ENCODE data around the gene SPACA4. TPM values are rescaled to one million over a fixed set of nuclear protein-coding genes. Genes with fewer than 3 reads are reported as not detected.

SPACA4 gene
- total and polyA plus RNA-seq, 2 of the 4 experiments (the other 2 are of a cell fraction), result not detected

- dilution Hi-C loops (cut with HindIII; ENCODE audit: low sequenced_read_pairs, unreplicated experiment), result no loop called here
- H3K56ac ChIP-seq (ENCODE audit: extremely low read depth, insufficient read depth, low read length), result no peak overlapping the region
- no peak overlapping the region for H2BK15ac ChIP-seq (ENCODE audit: low read depth, low read length)
- H3K9me1 ChIP-seq (ENCODE audit: insufficient read depth, low read length), result peaks cover 3% of the 10 kb centered on the region; the same call in 1 of the 2 replicates
- no peaks in the 10 kb centered on the region for H3K9me3 ChIP-seq (ENCODE audit: control insufficient read depth, insufficient read depth, low read length)
- ChIA-PET CTCF (no interaction called here), POLR2A (ENCODE audit: unreplicated experiment) (no interaction called here)
- peak overlapping the region; percentile 39; the same call in 1 of the 2 replicates for H2AK5ac ChIP-seq (ENCODE audit: low read depth, low read length)
- no peak overlapping the region for H3K14ac ChIP-seq (replicated peaks; ENCODE audit: low read depth, low read length)
- no peak overlapping the region for H3K23ac ChIP-seq (ENCODE audit: low read depth, low read length)
- no peaks in the 10 kb centered on the region for H3K36me3 ChIP-seq (ENCODE audit: control insufficient read depth, insufficient read depth, low read length)
- H4K91ac ChIP-seq (ENCODE audit: insufficient read depth, low read depth, low read length), result no peak overlapping the region
- no peaks in the 10 kb centered on the region for H3K79me1 ChIP-seq (ENCODE audit: low read depth in 1 of 2, low read length in 2 of 2)
- no peak overlapping the region for H4K5ac ChIP-seq (ENCODE audit: low read depth, low read length)
- H4K20me1 ChIP-seq (ENCODE audit: insufficient read depth, low read length), result no peaks in the 10 kb centered on the region
- no peak overlapping the region for H2AFZ ChIP-seq (replicated peaks; ENCODE audit: low read length, poor library complexity)
- no peak overlapping the region for H2BK120ac ChIP-seq (ENCODE audit: low read depth, low read length)
- ATAC-seq (ENCODE audit: low read depth) (peak; percentile 50), DNase-seq (peak; percentile 83)
- 33% methylated on average over 2 of the region's 7 CpGs; no CpG with 5 or more reads in 1 of the 2 experiments for WGBS, 2 experiments (ENCODE audit: extremely low coverage in 2 of 2, insufficient read length in 1 of 2)
- in situ Hi-C loops (cut with MboI; ENCODE audit: low sequenced_read_pairs), result no loop called here
- H3K27me3 ChIP-seq (ENCODE audit: control insufficient read depth, insufficient read depth, low read length), result no peaks in the 10 kb centered on the region
- H3K4ac ChIP-seq (ENCODE audit: low read depth, low read length), result no peak overlapping the region
- no peak overlapping the region for H2AK9ac ChIP-seq (replicated peaks; ENCODE audit: low read depth, low read length, poor library complexity)
- no peak overlapping the region for H3K18ac ChIP-seq (ENCODE audit: low read depth, low read length)
- no peak overlapping the region for H2BK20ac ChIP-seq (ENCODE audit: low read depth, low read length)
- no TSS peak for BruUV-seq (replicated peaks)
- H3K27ac ChIP-seq (ENCODE audit: insufficient read depth, low read length), result no peak overlapping the region
- H4K8ac ChIP-seq (ENCODE audit: low read depth in 2 of 2, low read length in 2 of 2), result no peak overlapping the region
- TF ChIP-seq RCOR1 (IDR thresholded peaks at IDR 0.05; ENCODE audit: insufficient replicate concordance, low read length), result peak; percentile 64
- TF ChIP-seq USF2 (IDR thresholded peaks at IDR 0.05; ENCODE audit: low read depth, low read length), result 0 out of 2 replicates have a peak, but pooled peaks have one; percentile 3
- TF ChIP-seq RFX5 (IDR thresholded peaks at IDR 0.05; ENCODE audit: low read depth, low read length), result no peak
- TF ChIP-seq FOS (IDR thresholded peaks at IDR 0.05; ENCODE audit: low read depth, low read length), result peak; percentile 64; the same call in 1 of the 2 replicates
- TF ChIP-seq CHD1 (IDR thresholded peaks at IDR 0.05; ENCODE audit: low read depth, low read length), result no peak
- no peak overlapping the region for H3K9ac ChIP-seq (ENCODE audit: low read depth, low read length)
- no peak overlapping the region for H2BK5ac ChIP-seq (ENCODE audit: low read depth, low read length, poor library complexity, severe bottlenecking)
- H3K4me2 ChIP-seq (ENCODE audit: low read depth, low read length), result no peak overlapping the region; the same call in 1 of the 2 replicates
- H3K4me3 ChIP-seq (ENCODE audit: insufficient read depth, low read depth, low read length), result no peak overlapping the region
- intact Hi-C loops (cut with micrococcal nuclease), result no loop called here
- H3K4me1 ChIP-seq (ENCODE audit: control insufficient read depth, insufficient read depth, low read length), result peaks cover 5% of the 10 kb centered on the region; the same call in 1 of the 2 replicates
These were observed 41.5 kb upstream of the SPACA4 start for GRCh38 chr19:48565090-48565489.
